Activated CD4-positive, alpha-beta T cell treated with anti-CD3 and anti-CD28 coated beads, Interleukin-10, Interleukin-2, amounts not matched to agents 100 ng/mL and 50 ng/mL, durations not matched to agents 16 hours and 8 hours (primary cell): Measurements from ENCODE around the gene FRAT1.

ENCODE experiments used
- DNase-seq: peaks from one replicate; pipeline ENCODE4 v3.0.0-alpha.2; 2020

Gene FRAT1

DNA sequence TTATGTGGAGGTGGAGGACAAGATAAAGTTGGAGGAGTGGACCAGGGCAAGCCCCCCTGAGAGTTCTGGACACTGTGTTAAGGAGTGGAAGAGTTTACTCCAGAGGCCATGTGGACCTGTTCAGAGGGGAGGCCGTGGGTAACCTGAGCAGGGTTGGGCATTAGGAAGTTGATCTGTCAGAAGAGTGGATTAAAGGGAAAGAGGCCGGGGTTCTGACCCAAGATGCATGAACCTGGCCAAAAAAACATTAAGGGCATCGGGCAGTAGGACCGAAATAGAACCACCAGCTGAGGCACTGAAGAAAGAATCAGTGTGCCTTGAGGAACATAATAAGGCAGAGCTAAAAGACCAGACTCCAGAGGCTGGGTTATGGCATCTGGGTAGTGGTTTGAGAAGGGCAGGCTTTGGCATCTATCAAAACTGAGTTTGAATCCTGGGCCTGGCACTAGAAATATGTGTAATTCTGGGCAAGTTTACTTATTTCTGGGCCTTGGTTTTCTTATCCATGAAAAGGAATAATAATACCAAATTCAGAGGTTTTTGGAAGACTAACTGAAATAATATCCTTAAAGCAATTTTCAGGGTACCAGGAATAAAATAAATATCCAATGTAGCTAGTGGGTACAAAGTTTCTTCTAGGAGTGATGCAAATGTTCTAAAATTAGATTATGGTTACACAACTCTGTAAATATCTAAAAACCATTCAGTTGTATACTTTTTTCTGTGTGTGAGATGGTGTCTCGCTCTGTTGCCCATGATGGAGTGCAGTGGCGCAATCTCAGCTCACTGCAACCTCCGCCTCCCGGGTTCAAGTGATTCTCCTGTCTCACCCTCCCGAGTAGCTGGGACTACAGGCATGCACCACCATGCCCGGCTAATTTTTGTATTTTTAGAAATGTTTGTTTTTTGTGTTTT is 10.9 kb upstream of the FRAT1 start:
- no peak for DNase-seq

DNA sequence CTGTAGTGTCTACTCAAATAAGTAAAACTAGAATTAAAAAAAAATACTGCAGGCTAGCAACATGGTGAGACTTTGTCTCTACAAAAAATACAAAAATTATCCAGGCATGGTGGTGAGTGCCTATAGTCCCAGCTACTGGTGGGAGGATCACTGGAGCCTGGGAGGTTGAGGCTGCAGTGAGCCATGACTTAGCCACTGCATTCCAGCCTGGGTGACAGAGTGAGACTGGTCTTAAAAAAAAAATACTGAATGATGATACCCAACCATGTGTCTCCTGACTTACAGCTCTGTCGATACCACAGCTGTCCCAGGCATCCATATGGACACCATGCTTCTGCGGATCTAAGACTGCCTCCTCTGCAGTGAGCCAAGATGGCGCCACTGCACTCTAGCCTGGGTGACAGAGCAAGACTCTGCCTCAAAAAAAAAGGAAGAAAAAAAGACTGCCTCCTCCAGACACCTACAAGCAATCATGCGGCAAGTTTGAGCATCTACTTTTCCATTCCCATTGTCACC is 7.9 kb upstream of the FRAT1 start:
- DNase-seq, result no peak

DNA sequence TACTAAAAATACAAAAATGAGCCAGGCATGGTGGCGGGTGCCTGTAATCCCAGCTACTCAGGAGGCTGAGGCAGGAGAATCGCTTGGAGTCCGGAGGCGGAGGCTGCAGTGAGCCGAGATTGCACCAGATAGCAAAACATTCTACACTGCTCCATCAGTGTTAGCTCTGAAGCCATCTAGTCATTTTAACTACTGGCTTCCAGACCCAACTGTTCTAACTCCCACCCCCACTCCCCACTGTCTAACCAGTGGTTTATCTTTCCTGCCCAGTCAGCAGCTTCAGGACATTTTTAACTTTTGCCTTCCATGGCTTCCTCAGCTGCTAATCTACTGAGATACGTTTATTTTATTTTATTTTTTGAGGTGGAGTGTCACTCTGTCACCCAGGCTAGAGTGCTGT is 6.2 kb upstream of the FRAT1 start:
- DNase-seq, result no peak

DNA sequence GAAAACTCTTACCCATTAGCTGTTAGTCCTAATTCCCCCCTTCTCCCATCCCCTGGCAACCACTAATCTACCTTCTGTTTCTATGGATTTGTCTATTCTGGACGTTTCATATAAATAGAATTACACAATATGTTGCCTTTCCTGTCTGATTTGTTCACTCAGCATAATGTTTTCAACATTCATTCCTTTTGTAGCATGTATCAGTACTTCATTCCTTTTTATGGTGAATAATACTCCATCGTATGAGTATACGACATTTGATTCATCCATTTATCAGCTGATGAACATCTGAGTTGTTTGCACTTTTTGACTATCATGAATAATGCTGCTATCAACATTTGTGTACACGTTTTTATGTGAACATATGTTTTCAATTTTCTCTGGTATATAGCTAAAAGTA is 4.4 kb upstream of the FRAT1 start:
- no peak for DNase-seq

DNA sequence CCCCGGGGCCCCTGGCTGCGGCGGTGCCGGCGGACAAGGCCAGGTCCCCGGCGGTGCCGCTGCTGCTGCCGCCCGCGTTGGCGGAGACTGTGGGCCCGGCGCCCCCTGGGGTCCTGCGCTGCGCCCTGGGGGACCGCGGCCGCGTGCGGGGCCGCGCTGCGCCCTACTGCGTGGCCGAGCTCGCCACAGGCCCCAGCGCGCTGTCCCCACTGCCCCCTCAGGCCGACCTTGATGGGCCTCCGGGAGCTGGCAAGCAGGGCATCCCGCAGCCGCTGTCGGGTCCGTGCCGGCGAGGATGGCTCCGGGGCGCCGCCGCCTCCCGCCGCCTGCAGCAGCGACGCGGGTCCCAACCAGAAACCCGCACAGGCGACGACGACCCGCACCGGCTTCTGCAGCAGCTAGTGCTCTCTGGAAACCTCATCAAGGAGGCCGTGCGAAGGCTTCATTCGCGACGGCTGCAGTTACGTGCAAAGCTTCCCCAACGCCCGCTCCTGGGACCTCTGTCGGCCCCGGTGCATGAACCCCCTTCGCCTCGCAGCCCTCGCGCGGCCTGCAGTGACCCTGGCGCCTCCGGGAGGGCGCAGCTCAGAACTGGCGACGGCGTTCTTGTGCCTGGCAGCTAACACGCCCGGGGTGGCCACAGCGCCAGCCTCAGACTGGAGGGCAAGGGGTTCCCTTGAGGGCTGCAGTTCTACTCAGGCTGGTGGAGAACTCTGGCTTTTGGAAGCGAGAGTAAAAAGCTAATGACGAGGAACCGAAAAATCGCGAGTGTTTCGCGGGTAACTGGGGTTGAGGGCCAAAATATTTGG is 804 bp downstream of the FRAT1 start:
- DNase-seq, result peak; percentile 69

DNA sequence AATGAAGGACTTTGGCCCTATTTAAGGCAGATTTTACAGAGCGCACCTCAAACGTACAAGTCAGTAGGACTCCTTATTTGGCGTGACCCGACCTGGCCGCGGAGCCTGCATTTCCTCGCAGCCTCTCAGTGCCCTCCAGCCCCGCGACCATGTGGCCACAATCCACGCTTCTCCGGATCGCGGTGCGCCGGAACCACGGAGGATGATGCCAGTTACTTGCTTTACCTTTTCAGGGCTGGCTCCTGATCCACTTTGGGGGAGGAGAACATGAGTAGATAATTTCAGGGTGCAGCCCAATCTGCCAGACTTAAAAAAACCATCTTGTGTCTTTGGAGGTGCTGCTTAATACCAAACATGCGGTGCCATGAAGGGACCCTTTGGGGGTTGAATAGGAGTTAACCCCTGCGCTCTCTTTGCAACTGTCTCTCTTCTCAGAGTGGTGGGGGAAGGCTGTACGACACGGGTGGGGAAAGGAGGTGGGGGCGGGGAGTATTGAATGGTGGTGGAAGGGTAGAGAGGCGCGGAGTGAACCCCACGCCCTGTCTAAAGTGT is 1.5 kb downstream of the FRAT1 start:
- DNase-seq, result no peak

DNA sequence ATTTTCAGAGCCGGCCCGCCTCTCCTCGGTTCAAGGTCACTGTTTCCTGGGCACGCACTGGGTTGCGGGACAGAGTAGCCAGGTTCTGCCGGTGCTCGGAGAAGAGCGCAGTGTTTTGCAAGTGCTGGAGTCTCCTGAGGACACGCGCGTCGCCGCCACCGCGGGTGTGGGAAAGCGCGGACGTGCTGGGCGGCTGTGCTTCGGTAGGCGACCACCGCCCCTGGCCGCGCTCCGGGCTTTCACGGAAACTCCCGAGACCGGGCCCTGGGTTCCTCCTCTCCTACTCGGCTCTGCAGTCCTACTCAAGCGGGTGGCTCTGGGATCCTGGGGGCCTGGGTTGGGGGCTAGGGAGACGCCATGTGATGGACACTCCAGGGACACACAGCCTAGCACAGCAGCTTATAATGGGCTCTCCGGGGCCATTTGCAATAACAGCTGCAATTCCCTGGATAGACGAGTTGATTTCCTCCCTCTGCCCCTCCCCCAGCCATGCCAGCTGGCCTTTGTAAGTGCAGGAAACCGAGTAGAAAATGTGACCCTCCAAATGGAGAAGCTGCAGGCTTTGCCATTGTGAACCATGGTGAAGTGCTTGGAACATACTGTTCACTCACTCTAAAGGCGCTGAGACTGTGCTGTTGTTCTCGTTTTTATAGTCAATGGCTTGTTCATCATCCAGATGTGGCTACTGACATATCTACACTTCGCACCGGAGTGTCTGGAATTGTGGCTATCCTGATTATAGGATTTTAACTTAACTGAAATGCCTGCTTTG is 2.1 kb downstream of the FRAT1 start:
- no peak for DNase-seq

DNA sequence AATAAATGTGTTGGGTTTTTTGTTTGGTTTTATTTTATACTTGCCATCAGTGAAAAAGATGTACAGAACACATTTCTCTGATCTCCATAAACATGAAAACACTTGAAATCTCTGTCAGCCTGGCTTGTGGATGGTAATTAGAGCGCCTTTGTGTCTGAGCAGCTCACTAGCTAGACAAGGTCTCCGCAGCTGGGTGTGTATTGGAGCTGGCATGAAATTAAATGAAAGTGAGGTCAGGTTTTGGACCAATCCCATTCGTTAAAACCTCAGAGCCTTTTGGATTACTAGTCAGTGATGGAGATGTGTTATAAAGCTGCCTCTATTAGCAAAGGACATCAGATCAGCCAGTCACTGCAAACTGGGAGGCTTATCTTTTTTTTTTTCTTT is 2.7 kb downstream of the FRAT1 start:
- no peak for DNase-seq

DNA sequence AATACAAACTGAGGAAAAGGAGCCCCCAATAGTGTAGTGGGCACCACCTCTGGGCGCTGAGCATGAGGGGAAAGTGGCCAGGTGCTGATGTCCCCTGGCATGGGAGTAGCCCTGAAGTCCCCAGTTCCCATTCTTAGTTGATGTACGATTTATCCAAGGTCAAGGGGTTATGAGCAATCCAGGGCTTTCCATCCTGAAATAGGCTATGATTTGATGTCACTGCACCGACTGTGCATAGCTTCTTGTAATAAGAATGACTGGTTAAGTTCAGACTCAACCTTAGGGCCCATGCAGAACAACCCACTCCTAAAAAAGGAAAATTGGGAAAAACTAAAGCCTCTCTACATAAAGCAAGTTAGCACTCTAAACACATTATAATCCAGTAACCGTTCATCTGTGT is 4.4 kb downstream of the FRAT1 start:
- DNase-seq, result no peak

DNA sequence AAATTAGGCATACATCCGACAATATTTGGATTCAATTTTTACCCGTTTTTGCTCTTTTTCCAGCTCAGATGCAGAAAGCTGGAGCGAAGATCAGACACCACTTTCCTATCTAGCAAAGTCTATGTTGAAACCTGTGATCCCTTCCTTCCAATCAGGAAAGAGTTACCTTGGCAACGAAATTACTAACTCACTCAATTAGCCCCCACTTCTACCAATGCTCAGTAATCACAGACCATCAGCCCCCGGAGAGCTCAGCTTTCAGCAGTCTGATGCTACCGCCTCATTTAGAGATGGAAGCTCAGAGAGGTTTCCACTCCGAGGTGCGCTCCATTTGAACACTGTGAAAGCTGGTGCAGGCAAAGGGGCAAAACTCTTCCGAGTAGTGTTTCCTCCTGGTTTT is 6.7 kb downstream of the FRAT1 start:
- no peak for DNase-seq

DNA sequence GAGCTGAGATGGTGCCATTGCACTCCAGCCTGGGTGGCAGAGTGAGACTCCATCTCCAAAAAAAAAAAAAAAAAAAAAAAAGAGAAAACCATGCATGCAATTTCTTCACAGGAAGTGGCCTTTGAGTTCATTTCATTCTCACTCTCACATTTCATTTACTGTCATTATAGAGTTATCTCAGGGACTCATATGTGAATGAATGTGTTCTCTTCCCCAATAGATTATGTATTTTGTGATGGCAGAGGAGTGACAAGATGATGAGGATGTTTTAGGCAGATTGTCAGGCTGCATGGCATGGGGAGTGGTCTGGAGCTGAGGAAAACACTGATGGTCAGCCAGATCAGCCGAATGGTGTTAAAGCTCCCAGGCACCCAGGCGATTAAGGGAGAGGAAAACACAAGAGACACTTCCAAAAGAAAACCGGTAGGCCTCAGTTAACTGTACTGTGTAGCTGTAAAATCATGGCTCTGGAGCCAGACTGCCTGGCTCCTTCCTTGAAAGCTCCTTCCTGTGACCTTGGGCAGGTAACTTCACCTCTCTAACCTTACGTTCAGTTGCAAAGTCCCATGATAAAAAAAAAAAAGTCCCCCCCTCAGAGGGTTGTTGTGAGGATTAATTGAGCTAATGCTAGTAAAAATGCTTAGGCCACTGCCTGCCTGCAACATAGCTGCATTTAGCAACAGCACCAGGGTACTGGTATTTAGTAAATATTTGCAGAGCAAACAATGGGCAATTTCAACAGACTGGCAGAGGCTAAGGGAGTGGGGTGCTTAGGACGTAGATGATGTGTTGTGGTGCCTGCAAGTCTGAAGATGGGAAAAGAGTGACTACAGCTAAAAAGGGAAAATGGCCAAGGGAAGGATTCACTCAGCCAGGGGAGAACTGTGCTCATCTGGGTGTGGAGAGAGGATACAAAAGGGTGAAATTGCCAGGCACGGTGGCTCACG is 8.6 kb downstream of the FRAT1 start:
- peak; percentile 60 for DNase-seq

DNA sequence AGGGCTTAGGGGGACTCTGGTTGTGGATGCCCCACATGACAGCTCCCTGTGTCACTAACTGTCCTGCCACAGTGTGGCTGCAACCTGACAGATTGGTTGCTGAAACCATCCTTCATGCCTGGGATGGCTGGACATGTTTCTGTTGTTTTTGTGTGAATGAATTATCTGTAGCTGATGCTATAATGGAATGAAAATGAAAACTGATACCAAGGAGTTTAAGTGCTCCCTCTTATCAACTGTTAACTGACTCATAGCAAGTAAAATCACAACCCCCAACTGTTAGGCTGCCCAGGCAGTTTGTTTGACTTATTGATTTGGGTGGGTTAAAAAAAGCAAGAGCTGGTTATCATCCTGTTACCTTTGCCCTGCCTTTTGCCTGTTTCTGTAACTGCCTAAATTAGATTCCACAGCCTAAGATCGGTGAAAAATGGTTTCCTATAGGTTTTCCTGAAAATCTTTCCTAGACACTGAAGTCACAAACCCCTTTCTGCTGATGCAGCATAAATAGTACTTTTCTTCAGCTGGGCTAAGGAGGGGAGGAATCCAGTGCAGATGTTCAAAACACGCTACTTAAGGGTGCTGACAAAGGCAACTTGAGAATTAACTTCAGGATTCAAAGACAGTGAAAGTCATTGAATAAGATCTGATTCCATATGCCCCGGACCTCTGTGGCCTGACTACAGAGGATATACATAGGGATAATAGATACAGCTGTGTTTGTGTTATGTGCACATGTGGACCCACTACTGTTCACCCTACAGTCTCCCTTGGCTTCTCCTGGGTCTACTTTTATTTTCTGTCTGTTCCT is 9.8 kb downstream of the FRAT1 start:
- DNase-seq, result peak; percentile 65

DNA sequence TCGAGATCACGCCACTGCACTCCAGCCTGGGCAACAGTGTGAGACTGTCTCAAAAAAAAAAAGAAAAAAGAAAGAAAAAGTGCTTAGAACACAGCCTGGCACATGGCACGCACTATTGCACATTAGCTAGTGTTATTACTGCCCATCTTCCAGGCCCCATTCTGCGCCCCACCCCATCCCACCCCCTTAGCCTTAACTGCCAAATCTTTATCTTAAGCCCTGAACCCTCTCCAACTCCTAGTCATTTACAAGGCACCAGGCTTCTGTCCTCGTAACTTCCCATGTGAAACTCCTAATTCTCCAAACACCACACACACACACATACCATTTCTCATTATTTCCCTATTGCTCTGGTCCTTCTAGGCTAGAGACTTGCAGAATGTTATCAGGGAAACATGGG is 10.7 kb downstream of the FRAT1 start:
- no peak for DNase-seq

DNA sequence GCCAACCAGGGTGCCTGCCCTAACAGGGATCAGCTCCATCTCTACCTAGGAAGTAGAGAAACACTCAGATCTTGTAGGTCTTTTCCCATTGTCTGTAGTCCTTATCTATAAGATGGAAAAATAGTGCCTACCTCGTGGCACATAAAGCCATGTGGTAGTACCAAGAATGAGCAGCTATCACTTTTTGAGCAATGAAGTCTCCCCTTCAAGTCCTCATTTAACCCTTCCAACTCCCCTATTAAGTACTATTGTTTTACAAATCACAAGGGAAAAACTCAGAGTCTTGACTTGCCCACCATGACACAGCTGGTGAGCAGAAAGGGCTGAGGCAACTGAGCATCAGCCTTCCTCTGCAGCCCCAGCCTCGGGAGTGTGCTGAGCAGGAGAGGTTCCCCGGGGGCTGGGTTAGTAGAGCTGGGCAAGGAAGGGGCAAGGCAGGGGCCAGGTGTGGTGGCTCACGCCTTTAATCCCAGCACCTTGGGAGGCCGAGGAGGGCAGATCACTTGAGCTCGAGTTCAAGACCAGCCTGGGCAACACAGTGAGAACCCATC is 12.2 kb downstream of the FRAT1 start:
- DNase-seq, result no peak

DNA sequence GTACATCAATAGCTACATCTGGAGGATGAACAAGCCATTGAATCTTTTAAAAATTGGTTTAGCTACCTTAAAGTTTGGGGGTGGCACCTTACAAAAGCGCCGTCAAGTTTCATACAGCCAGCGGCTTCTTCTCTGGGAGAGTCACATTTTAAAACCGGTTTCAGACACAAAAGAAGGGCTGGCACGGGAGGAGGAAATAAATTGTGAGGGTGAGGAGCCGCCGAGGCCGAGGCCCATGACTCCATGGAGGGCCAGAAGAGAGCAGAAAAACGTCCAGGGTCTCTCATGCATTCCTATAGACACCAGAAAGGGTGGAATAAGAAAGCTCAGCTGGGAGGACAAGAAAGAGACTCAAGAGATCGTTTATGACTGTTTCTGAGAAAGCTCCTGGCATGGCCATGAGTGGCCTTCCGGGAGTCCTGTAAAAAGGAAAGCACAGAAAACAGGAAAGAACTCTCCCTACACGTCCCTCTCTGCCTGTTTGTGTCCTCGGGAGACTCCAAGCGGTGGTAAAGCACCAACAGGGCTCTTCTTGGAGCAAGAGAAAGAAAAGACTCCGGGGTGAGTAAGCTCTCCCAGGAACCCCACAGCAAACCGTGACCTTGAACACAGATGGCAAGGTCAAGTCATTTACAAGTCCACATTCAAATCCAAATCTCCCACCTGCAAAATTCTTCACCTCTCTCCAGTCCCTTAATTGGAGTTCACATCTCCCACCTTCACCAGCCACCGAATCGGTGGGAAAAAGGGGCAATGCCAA is 13.7 kb downstream of the FRAT1 start:
- peak; percentile 15 for DNase-seq

DNA sequence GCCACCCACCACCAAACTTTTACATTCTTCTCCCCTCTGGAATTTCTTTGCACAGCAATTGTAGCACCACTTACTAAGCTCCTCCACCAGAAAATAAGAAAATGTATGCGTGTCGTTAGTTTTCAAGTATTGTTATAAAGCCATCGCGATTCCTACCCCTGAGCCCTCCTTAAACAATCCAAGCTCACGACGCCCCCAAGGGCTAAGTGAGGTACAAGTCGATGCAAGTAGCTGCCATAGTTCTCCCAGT is 14.2 kb downstream of the FRAT1 start:
- DNase-seq, result no peak

DNA sequence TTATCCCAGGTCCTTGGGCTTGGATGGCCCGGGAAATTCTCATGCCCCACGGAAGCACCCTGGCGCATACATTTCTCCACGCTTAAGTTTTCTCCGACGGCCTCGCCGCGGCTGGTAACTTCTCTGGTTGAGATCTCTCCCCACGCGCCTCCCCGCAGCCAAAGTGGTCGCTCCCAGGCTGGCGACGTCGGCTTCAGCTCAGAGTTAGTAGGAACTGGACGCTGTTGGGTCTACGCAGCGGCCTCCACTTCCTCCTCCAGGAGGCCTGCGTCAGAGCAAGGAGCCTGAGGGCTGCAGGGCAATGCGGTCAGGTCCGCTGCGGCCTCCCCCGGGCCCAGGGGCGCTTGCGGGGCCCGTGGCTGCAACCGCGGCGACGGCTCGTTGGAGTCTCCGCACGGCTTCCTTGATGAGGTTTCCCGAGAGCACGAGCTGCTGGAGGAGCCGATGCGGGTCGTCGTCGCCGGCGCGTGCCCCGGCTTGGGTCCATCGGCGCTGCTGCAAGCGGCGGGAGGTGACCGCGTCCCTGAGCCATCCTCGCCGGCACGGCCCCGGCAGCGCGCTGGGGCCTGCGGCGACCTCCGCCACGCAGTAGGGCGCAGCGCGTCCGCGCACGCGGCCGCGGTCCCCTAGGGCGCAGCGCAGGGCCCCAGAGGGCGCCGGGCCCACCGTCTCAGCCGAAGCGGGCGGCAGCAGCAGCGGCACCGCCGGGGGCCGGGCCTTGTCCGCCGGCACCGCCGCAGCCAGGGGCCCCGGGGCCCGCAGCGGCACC is 14.7 kb downstream of the FRAT1 start:
- DNase-seq, result peak; percentile 44

DNA sequence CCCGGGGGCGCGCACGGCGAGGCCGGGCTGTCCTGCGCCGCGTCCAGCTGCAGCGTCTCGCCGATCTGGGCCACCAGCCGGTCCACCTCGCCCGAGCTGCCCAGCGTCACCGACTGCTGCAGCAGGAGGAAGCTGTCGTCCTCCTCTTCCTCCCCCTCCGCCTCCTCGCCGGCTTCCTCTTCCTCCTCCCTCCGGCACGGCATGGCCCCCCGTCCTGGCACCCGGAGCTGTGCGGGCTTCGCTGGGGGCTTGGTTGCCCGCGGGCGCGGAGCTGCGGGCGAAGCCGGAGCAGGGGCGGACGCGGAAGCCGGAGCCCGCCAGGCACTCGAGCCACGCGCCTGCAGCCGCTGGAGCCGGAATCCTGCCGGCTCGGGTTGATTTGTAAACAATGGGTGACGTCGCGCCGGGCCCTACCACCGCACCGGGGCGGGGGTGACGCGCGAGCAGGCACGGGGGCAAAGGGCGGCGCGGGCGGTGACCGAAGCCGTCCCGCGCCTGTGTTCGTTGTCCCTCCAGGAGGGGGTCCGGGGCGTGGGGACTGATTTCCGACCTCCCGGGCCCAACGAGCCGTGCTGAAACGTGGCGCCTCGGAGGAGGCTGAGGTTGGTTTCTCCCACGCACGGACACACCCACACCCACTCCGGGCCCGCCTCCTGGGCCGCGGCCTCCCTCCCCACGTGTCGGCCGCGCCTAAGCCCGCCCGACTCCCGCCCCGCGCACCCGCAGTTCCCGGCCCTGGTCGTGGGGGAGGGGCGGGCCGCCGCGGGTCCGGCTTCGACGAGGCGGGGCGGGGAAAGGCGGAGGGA is 15.5 kb downstream of the FRAT1 start, which contains the start of gene FRAT2:
FRAT2 (minus strand) TSS at position 360 of the 806 bp plus-strand sequence; CDS start at position 203, 157 bp downstream.
- peak; percentile 91 for DNase-seq
